H9 (cell line): ENCODE results near the gene QDPR. TPM values are rescaled to one million over a fixed set of nuclear protein-coding genes. Genes with fewer than 3 reads are reported as not detected.

ENCODE experiments used
- DNase-seq: peaks from one replicate; pipeline ENCODE4 v3.0.0-alpha.2; 2017
- H2AFZ ChIP-seq: one replicate; pipeline ENCODE4 v1.6.1; 2013; ENCODE audit warnings: mild to moderate bottlenecking, low read length, control low read depth, moderate library complexity
- H2AK5ac ChIP-seq: 2 replicates; pipeline ENCODE4 v1.6.1; 2013; ENCODE audit warnings: low read length, control low read depth, mixed read lengths; ENCODE audit not compliant: insufficient read length
- H2BK120ac ChIP-seq: one replicate; pipeline ENCODE4 v1.6.1; 2013; ENCODE audit warnings: low read depth, mild to moderate bottlenecking, low read length, control low read depth, inconsistent platforms; ENCODE audit not compliant: poor library complexity, severe bottlenecking
- H2BK12ac ChIP-seq: 2 replicates; pipeline ENCODE4 v1.6.1; 2013; ENCODE audit warnings: low read length, control low read depth, mixed read lengths, low read depth; ENCODE audit not compliant: insufficient read length
- H2BK15ac ChIP-seq: 2 replicates; pipeline ENCODE4 v1.6.1; 2013; ENCODE audit warnings: low read depth, low read length, control low read depth
- H2BK20ac ChIP-seq: one replicate; pipeline ENCODE4 v1.6.1; 2013; ENCODE audit warnings: low read depth, mild to moderate bottlenecking, low read length, control low read depth, inconsistent platforms; ENCODE audit not compliant: poor library complexity, severe bottlenecking
- H2BK5ac ChIP-seq: 2 replicates; pipeline ENCODE4 v1.6.1; 2013; ENCODE audit warnings: low read length, control low read depth, mixed read lengths; ENCODE audit not compliant: insufficient read length
- H3K14ac ChIP-seq: 2 replicates; pipeline ENCODE4 v1.6.1; 2013; ENCODE audit warnings: low read length, control low read depth; ENCODE audit not compliant: insufficient read depth
- H3K18ac ChIP-seq: 2 replicates; pipeline ENCODE4 v1.6.1; 2013; ENCODE audit warnings: low read depth, mild to moderate bottlenecking, mixed read lengths, low read length, control low read depth; ENCODE audit not compliant: insufficient read length
- H3K23ac ChIP-seq: 2 replicates; pipeline ENCODE4 v1.6.1; 2013; ENCODE audit warnings: low read length, control low read depth, mixed read lengths, low read depth; ENCODE audit not compliant: insufficient read length
- H3K23me2 ChIP-seq: 2 replicates; pipeline ENCODE4 v1.6.1; 2013; ENCODE audit warnings: low read depth, mild to moderate bottlenecking, mixed read lengths, low read length, control low read depth; ENCODE audit not compliant: insufficient read length, poor library complexity, severe bottlenecking
- H3K27ac ChIP-seq: 2 replicates; pipeline ENCODE4 v1.5.1; 2013; ENCODE audit warnings: low read length, control low read depth, mixed read lengths, low read depth; ENCODE audit not compliant: insufficient read length
- H3K27me3 ChIP-seq: 2 replicates; pipeline ENCODE4 v1.6.1; 2013; ENCODE audit warnings: low read length, control low read depth, inconsistent platforms; ENCODE audit not compliant: insufficient read depth
- H3K4ac ChIP-seq: 2 replicates; pipeline ENCODE4 v1.6.1; 2013; ENCODE audit warnings: low read depth, mild to moderate bottlenecking, control low read depth, inconsistent platforms, low read length, moderate library complexity
- H3K4me1 ChIP-seq: 2 replicates; pipeline ENCODE4 v1.6.1; 2013; ENCODE audit warnings: low read length, control low read depth, inconsistent platforms; ENCODE audit not compliant: insufficient read depth
- H3K4me2 ChIP-seq: 2 replicates; pipeline ENCODE4 v1.6.1; 2013; ENCODE audit warnings: low read length, control low read depth, mixed read lengths; ENCODE audit not compliant: insufficient read length, insufficient read depth
- H3K56ac ChIP-seq: 2 replicates; pipeline ENCODE4 v1.6.1; 2013; ENCODE audit warnings: low read depth, mild to moderate bottlenecking, mixed read lengths, low read length, control low read depth; ENCODE audit not compliant: insufficient read length
- H3K79me1 ChIP-seq: 2 replicates; pipeline ENCODE4 v1.6.1; 2013; ENCODE audit warnings: low read depth, mild to moderate bottlenecking, moderate library complexity, low read length, control low read depth, inconsistent platforms; ENCODE audit not compliant: insufficient read depth, poor library complexity, severe bottlenecking
- H3K79me2 ChIP-seq: 2 replicates; pipeline ENCODE4 v1.6.1; 2013; ENCODE audit warnings: low read length, control low read depth, inconsistent platforms; ENCODE audit not compliant: insufficient read depth
- H3K9ac ChIP-seq: 2 replicates; pipeline ENCODE4 v1.6.1; 2013; ENCODE audit warnings: low read length, control low read depth, mixed read lengths; ENCODE audit not compliant: insufficient read length; ENCODE audit errors: extremely low read depth
- H3K9me3 ChIP-seq: one replicate; pipeline ENCODE4 v1.6.1; 2013; ENCODE audit warnings: low read depth, low read length, inconsistent platforms; ENCODE audit not compliant: control insufficient read depth
- H3T11ph ChIP-seq: one replicate; pipeline ENCODE4 v1.6.1; 2013; ENCODE audit warnings: mild to moderate bottlenecking, low read length, control low read depth, inconsistent platforms
- H4K20me1 ChIP-seq: one replicate; pipeline ENCODE4 v1.6.1; 2013; ENCODE audit not compliant: control insufficient read depth, insufficient read length, insufficient read depth
- H4K5ac ChIP-seq: 2 replicates; pipeline ENCODE4 v1.6.1; 2013; ENCODE audit warnings: low read depth, mild to moderate bottlenecking, mixed read lengths, low read length, control low read depth; ENCODE audit not compliant: insufficient read length
- H4K8ac ChIP-seq: replicated peaks from 2 replicates; pipeline ENCODE4 v1.6.1; 2013; ENCODE audit warnings: low read length, control low read depth, mixed read lengths, low read depth; ENCODE audit not compliant: insufficient read length
- H4K91ac ChIP-seq: 2 replicates; pipeline ENCODE4 v1.6.1; 2013; ENCODE audit warnings: low read depth, mild to moderate bottlenecking, moderate library complexity, mixed read lengths, low read length, control low read depth; ENCODE audit not compliant: insufficient read length
- H3K27ac Mint-ChIP-seq, 3 experiments: 2 replicates in 2 of 3; 3 replicates in 1 of 3; pipeline ENCODE4 v1.8.0; 2020 to 2021; ENCODE audit warnings: mixed read lengths in 3 of 3, mild to moderate bottlenecking in 1 of 3, moderate library complexity in 1 of 3
- H3K27me3 Mint-ChIP-seq: 2 replicates; pipeline ENCODE4 v1.8.0; 2021; ENCODE audit warnings: low read depth, mild to moderate bottlenecking, moderate library complexity, mixed read lengths
- H3K36me3 Mint-ChIP-seq, 3 experiments: 2 replicates in 2 of 3; 3 replicates in 1 of 3; pipeline ENCODE4 v1.8.0; 2020 to 2021; ENCODE audit warnings: low read depth in 3 of 3, mixed read lengths in 3 of 3; ENCODE audit not compliant: insufficient read depth in 1 of 3
- H3K4me1 Mint-ChIP-seq, 2 experiments: 2 replicates each; pipeline ENCODE4 v1.8.0; 2020; ENCODE audit warnings: mixed read lengths in 2 of 2
- H3K4me3 Mint-ChIP-seq, 2 experiments: 2 replicates in 1 of 2; 3 replicates in 1 of 2; pipeline ENCODE4 v1.8.0; 2020 to 2021; ENCODE audit warnings: mild to moderate bottlenecking in 2 of 2, mixed read lengths in 2 of 2, moderate library complexity in 1 of 2
- H3K9me3 Mint-ChIP-seq, 2 experiments: 2 replicates in 1 of 2; 3 replicates in 1 of 2; pipeline ENCODE4 v1.8.0; 2020; ENCODE audit warnings: mild to moderate bottlenecking in 2 of 2, mixed read lengths in 2 of 2, moderate library complexity in 1 of 2
- WGBS: extraction: QIAGEN DNeasy Blood & Tissue Kit; methylation state at CpG from one replicate; pipeline ENCODE4 v1.1.7; 2013; ENCODE audit warnings: missing lambda C conversion rate, low lambda C conversion rate, mixed read lengths; ENCODE audit not compliant: insufficient read length; ENCODE audit errors: extremely low coverage; 5-methylcytosine and 5-hydroxymethylcytosine counted together
- total RNA-seq: library from RNA; stranded (reverse); gene quantifications from 2 replicates; pipeline ENCODE4 v1.2.1, GENCODE V29; 2021
- TF ChIP-seq, protein P1 (sequence below): fragments of 200-600 bp; sonication (generic); conservative IDR thresholded peaks from 3 replicates; pipeline ENCODE4 v1.8.0; 2021; ENCODE audit warnings: antibody characterized with exemption, mild to moderate bottlenecking

QDPR gene
- total RNA-seq, 1 experiment from 2014 or later, result 23.5 TPM

DNA sequence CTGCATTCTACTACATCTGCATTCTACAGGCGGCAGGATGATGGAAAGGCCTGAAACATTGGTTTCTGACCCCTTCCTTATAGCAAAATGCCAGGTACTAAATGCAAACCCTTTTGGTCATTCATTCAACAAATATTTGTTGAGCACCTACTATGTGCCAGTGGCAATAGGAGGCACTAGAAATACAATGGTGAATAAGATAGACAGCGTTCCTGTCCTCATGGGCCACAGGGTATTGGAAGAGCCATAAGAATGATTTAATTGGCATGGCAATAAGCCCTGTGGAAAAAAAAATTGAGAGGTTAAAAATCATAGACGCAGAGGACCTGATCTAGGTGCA lies 47.8 kb upstream of the QDPR start:
- no peaks in the 10 kb centered on the region for H3K9me3 Mint-ChIP-seq
- H3K18ac ChIP-seq, result no peak overlapping the region
- TF ChIP-seq, protein P1, sequence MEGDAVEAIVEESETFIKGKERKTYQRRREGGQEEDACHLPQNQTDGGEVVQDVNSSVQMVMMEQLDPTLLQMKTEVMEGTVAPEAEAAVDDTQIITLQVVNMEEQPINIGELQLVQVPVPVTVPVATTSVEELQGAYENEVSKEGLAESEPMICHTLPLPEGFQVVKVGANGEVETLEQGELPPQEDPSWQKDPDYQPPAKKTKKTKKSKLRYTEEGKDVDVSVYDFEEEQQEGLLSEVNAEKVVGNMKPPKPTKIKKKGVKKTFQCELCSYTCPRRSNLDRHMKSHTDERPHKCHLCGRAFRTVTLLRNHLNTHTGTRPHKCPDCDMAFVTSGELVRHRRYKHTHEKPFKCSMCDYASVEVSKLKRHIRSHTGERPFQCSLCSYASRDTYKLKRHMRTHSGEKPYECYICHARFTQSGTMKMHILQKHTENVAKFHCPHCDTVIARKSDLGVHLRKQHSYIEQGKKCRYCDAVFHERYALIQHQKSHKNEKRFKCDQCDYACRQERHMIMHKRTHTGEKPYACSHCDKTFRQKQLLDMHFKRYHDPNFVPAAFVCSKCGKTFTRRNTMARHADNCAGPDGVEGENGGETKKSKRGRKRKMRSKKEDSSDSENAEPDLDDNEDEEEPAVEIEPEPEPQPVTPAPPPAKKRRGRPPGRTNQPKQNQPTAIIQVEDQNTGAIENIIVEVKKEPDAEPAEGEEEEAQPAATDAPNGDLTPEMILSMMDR, result no peak

More for the DNA sequence above, 47.8 kb upstream of the QDPR start:
- no peak overlapping the region for H2BK20ac ChIP-seq
- H3K4me1 ChIP-seq, result no peaks in the 10 kb centered on the region
- H2AFZ ChIP-seq, result no peak overlapping the region
- DNase-seq, result no peak
- H3K36me3 Mint-ChIP-seq, result no peaks in the 10 kb centered on the region
- WGBS, result no CpG with 5 or more reads among the region's 3 CpGs
- H3K23me2 ChIP-seq, result no peaks in the 10 kb centered on the region
- H3K27ac Mint-ChIP-seq, result no peak overlapping the region
- no peak overlapping the region for H2BK5ac ChIP-seq
- no peaks in the 10 kb centered on the region for H3K9me3 ChIP-seq
- peaks cover 0 to 5% of the 10 kb centered on the region in 2 experiments; a peak in 1 of 4 replicates for H3K4me1 Mint-ChIP-seq
- no peak overlapping the region for H2AK5ac ChIP-seq
- H3K79me1 ChIP-seq, result no peaks in the 10 kb centered on the region
- no peak overlapping the region for H4K8ac ChIP-seq
- no peak overlapping the region for H3K4ac ChIP-seq
- H2BK15ac ChIP-seq, result no peak overlapping the region
- no peak overlapping the region for H3T11ph ChIP-seq
- H3K27me3 ChIP-seq, result no peaks in the 10 kb centered on the region
- no peak overlapping the region for H2BK120ac ChIP-seq
- no peaks in the 10 kb centered on the region for H3K79me2 ChIP-seq
- no peak overlapping the region for H2BK12ac ChIP-seq
- H3K56ac ChIP-seq, result no peak overlapping the region
- no peak overlapping the region for H3K27ac ChIP-seq
- H4K20me1 ChIP-seq, result no peaks in the 10 kb centered on the region
- H4K5ac ChIP-seq, result no peak overlapping the region
- no peak overlapping the region for H3K14ac ChIP-seq
- H4K91ac ChIP-seq, result no peak overlapping the region
- no peak overlapping the region for H3K4me3 Mint-ChIP-seq
- H3K27me3 Mint-ChIP-seq, result peaks cover 9% of the 10 kb centered on the region
- no peak overlapping the region for H3K23ac ChIP-seq
- H3K4me2 ChIP-seq, result no peak overlapping the region
- no peak overlapping the region for H3K9ac ChIP-seq
